M059J (cell line): ENCODE data around the gene COL1A2. TPM values are rescaled to one million over a fixed set of nuclear protein-coding genes. Genes with fewer than 3 reads are reported as not detected.

Experiments
- total RNA-seq: library from RNA; depleted of rRNA; stranded (reverse); fragments of >200 nt; shearing (Covaris generic); gene quantifications from 2 replicates; pipeline ENCODE4 v1.2.3, GENCODE V29; 2014; rRNA removed

The COL1A2 gene
- total RNA-seq, 1 experiment from 2014 or later = 961 TPM

Other genes with a start within 250 kb of the COL1A2 start
- 10.5 and 11.9 TPM in 2 replicates for gene CASD1, start 114.9 kb downstream of the COL1A2 start, total RNA-seq